ENCODE measurements around the gene TNFRSF14.

GRCh38 chr1:2591581-2592261 is 35.5 kb downstream of the TNFRSF14 start:
- TF ChIP-seq POLR2AphosphoS5 (IDR thresholded peaks at IDR 0.05; ENCODE audit: low read depth, low read length) (no peak), POLR2A (IDR thresholded peaks at IDR 0.05; ENCODE audit: low read depth, low read length) (no peak), TAF1 (IDR thresholded peaks at IDR 0.05; ENCODE audit: low read depth, low read length) (no peak)
